GM12873 (cell line): ENCODE results near the gene CCDC102A.

Experiments used
- CTCF ChIP-seq: IDR thresholded peaks from 2 replicates; pipeline ENCODE4 v1.5.1; 2012; ENCODE audit warnings: low read depth, mild to moderate bottlenecking, moderate library complexity, low read length, control low read depth; ENCODE audit not compliant: insufficient read depth; ENCODE audit errors: missing control alignments

The CCDC102A gene

GRCh38 chr16:57536306-57537193 is at the start of gene CCDC102A:
Gene CCDC102A, minus strand, starts transcription at chr16:57536571. Its CDS starts 7,394 bp downstream, at chr16:57529177.
- TF ChIP-seq CTCF, result no peak

- no peak for TF ChIP-seq CTCF
Measured at GRCh38 chr16:57585051-57585687, 48.8 kb upstream of the CCDC102A start.

- TF ChIP-seq CTCF, result no peak
Measured at GRCh38 chr16:57579361-57579665, 42.9 kb upstream of the CCDC102A start.

DNA sequence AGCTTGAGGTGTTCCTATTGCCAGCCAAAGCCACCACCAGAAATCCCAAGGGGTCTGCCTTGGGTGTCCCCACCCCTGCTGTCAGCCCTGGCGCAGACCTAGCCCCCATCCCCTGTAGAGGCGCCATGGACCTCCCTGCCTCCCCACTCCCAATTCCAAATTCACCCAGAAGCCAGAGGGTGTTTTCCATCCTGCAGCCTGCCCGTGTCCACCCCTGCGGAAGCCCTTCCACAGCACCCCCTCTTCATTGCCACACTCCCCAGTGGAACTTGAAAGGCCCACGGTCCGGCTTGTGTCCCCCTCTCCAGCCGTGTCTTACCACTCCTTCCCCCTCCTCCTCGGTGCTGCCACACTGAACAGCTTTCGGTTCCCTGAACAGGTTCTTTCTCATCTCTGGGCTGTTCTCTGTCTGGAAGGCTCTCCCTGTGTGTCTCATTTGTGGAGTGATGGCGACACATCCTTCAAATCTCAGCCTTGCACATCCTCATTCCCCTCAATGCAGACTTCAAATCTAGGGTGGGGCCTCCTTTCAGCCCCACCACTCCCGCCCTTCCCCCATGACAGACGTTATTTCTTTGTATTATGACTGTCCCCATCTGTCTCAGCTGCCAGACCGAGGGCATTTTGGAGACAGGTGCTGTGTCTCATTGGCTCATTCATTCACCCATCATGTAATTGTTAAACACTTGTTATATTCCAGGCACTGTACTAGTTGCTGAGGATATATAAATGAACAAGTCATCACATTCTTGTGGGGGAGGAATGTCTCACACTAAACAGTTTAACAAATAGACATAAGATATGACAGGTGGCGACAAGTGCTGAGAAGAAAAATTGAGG is 42.4 kb upstream of the CCDC102A start:
- no peak for TF ChIP-seq CTCF

- no peak for TF ChIP-seq CTCF
Measured at GRCh38 chr16:57577691-57578224, 41.4 kb upstream of the CCDC102A start.

DNA sequence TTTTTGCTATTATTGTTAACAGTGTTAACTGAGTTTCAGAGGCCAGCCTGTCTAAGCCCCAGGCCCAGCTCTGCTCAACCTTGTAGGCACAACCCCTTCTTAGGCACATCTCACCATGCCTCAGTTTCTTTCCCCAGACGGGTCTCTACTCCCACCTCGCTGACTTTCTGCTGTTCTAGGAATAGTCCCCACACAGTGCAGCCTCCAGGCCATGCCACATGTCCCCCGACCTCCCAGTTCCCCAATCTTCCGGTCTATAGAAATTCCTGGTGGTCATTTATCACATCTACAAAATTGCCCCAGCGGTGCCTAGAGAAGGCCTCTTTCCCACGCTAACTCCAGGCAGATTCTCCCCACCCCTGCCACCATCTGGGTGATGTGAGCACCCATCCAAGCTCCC is 40.8 kb upstream of the CCDC102A start:
- no peak for TF ChIP-seq CTCF
